GM18498 (cell line): Measurements from ENCODE around the gene TBRG4.
"Not testable (repeated sequence)": the region's sequence is repeated elsewhere in the genome, so short reads cannot be mapped to it uniquely, and the experiment has no call there.

ENCODE experiments used
- ATAC-seq: cut with Tn5 transposase; IDR thresholded peaks from one replicate; pipeline ENCODE4 v1.9.1; 2021; ENCODE audit warnings: mild to moderate bottlenecking, moderate library complexity; ENCODE audit not compliant: unreplicated experiment

The TBRG4 gene

DNA sequence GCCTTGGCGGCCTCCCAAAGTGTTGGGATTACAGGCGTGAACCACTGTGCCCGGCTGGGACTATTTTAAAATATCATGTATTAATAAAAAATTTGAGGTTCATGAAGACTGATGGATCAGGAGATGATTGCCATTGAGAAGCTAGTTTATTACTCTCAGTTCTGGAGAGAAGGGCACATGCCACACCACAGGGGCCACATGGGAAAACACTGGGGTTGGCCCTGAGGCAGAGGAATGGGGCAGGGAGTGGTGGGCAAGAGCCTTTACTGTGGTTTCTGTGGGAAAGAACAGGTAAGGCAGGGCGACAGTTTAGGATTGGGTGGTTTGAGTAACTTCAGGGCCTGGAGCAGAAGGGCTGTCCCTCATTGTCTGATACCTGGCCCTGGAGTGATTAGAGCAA is 6.8 kb upstream of the TBRG4 start:
- ATAC-seq: no peak

DNA sequence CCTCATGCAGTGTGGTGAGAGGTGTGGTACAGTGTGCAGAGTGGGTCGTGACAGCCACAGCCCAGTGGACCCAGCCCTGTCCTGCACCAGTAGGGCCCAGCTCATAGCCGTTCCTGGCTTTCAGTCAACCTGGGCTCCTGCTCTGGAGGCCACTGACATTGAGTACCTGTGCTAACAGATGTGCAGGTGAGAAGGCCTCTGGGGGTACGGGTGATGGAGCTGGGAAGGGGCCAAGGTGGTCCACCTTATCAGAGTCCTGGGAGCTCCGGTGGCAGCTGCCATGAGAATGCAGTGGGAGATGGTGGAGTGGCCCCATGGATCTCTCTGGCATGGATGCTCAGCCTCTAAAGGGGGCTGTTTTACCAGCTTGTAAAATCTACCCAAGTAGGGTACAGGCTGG is 6.1 kb upstream of the TBRG4 start:
- no peak for ATAC-seq

DNA sequence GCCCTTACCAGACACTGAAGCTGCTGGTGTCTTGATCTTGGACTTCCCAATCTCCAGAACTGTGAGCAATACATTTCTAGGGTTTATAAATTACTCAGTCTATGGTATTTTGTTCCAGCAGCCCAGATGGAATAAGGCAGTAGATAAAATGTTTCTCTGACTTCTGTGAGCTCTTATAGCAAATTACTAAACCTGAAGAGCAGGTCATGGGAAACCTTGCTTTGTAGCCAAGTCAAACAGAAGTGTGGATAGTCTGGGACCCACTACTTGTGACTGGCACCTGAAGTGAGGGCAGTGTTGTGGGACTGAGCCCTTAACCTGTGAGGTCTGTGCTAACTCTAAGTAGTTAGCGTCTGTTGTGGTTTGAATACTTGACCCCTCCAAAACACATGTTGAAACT is 4.6 kb upstream of the TBRG4 start:
- ATAC-seq: no peak

DNA sequence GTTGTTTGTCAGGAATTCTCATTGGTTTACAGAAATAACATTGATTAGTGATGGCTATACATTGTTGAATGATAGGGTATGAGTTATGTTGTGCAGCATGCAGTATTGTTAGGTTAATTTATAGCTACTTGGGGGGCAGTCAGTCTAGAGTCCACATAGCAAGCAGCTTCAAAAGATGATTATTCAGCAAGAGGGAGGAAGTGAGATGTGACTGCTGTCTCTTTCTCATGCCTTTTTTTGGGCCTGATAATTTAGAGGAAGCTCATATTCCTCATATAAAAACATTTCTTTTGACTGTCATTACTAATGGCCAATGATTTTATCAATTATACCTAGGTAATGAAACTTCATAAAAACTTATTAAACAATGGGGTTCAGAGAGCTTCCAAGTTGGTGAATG is 3.4 kb upstream of the TBRG4 start:
- no peak for ATAC-seq

DNA sequence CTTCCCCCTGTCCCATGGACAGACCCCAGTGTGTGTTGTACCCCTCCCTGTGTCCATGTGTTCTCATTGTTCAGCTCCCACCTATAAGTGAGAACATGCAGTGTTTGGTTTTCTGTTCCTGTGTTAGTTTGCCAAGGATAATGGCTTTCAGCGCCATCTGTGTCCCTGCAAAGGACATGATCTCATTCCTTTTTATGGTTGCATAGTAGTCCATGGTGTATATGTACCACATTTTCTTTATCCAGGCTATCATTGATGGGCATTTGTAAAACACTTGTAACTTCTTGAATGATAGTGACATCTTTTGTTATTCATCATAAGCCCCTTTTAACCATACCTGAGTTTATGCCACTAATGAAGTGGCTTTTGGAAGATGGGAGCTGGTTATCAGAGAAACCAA is 2.8 kb upstream of the TBRG4 start:
- ATAC-seq: not testable (repeated sequence)

DNA sequence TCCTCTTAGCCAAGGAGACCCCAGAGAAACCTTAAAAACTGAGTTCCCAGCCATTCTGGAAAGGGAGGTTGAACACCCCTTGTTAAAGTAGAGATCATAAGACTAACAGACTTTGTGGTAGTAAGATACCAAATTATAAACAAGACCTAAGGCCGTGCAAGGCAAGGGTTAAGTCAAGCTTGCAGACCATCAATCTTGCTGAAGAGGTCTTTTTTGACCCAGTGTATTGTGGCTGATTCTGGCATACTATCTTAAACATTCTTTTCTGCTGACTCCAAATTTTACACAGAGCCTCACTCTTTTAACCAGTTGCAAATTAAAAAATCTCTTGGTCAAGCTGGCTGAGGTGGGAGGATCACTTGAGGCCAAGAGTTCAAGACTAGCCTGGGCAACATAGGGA is 1.2 kb upstream of the TBRG4 start:
- no peak for ATAC-seq

DNA sequence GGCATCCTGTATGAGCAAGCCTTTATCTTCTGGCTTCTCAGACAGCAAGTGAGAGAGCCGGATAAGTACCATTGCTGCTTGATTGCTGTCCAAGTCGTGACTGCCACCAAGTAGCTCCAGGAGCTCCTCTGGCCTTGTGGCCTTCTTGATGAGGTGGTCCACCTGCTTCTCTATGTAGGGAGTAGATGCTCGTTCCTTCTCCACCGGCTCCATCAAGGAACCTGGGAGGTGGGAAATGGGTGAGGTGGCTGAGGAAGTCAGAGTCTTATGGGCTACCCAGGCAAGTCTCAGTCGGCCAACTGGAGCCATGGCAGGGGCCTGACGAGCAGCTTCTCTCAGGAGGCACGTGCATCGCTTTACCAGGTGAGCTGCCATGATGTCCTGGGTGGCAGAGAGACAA is 2.6 kb downstream of the TBRG4 start:
- no peak for ATAC-seq

DNA sequence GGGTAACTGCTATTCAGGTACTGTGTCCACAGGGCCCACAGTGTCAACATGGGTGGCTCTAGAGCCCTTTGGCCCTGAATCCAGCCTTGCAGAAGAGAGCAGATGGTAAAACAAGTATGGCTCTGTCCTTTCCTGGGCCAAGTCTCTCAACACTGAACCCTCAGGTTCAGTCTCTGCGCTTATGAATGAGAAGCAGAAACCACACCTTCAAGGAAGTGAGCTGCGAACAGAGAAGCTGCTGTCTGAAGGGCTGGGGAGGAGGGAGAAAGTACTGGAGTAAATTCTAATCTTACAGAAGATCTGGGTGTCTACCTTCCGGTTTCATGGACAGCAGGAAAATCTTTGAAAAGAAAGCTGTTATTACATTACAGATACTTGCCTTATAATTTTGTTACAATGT is 4.1 kb downstream of the TBRG4 start:
- ATAC-seq: no peak

DNA sequence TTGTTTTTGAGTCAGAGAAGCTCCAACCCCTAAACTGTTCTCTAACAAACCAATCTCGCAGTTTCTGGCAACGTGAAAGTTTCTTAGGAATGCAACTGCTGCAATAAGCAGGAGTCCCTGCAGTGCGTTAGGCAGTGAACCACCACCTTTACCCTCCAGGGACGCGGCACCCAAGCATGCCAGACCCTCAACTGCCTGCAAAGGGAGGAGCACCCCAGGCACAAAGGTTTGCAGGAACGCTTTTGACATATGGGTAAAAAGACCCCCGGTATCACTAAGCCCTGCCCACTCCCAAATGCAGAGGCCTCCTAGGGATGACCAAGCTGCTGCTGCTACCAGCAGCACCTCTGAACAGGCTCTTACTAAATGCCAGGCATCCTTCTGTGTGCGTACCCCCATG is 4.7 kb downstream of the TBRG4 start:
- no peak for ATAC-seq

DNA sequence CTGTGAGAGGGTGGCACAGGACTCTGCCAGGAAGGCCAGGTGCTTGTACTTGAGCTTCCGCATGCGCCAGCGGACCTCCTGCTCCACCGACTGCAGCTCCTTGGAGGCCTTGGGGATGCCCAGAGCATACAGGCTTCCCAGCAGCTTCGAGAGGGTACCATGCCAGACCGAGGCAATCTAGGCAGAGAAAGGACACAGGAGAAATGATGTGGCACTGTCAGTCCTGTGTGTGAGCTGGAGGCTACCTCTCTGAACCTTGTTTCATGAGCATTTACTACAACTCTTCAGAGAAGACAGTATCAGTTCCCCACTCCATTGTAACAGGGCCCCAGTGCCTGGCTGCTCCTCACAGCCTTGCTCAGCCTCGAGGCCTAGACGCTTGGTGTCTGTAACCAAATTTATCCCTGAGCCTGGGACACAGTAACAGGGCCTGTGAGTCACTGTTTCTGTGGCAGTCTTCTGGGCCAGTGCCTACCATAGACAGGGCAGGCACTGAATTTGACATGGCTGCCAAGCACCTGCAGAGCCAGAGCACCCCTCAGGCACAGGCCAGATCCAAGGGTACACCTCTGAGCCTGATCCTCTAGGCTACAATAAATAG is 5.8 kb downstream of the TBRG4 start:
- ATAC-seq: no peak

DNA sequence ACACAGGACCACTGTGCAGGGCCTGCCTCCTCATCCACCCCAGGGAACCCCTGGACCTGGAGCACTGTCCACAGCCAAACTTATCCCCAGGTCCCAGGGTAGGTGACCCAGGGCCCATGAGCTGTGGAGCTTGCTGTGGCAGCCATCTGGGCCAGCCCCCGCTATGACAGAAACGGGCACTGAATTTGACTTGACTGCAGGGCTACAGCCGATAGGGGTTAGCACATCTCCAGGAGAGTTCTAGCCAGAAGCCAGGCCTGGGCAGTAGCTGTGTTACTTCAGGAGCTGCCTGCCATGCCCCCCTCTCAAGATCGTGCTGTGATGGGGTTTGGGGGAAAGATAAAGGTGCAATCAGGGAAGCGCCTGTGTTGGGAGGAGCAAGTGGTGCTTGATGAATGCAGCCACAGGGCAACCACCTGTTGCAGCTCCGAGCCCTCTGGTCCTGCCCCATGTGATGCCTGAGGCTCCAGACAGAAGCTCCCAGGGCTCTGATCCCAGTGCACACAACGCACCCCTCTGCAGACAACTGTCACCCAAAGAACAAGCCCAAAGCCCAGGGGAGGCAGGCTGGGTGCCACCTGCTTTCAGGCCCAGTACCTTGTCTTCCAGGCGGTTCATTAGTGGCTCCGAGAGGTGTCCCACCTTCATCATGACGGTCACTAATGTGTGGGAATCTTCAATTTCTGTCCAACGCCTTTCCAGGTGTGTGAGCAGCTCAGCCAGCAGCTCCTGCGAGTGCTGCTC is 6.5 kb downstream of the TBRG4 start:
- no peak for ATAC-seq

DNA sequence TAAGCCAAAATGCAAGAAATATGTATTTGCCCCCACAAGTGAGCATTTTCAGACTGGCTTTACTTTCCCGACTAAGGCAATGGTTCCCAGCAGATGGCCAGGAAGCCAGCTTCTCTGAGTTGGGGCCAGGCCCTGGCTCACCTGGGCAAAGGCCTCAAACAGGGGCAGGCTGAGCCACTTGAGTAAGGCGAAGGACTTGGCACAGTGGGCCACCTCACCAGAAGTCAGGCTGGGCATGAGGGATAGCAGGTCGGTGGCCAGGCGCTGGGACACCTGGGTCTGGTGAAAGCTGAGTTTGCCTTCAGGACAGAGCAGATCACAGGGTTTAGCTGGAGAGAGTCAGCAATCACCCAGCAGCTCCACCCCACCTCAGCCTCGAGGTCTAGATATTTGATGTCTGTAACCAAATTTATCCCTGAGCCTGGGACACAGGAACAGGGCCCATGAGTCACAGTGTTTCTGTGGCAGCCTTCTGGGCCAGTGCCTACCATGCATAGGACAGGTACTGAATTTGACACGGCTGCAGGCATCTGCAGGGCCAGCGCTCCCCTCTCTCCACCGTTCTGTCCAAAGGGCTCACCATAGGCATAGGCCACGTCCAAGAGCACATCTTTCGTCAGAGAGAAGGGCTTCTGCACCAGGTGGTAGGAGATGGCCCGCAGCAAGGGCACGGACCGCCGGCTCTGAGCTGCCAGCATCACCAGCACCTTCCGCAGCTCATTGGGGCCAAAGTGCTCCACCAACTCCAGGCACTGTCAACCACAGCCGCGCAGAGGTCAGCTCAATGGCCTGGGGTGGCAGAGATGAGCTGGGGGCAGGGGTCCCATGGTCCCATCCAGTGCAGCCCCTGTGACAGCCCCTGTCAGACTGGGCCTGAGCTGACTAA is 7.3 kb downstream of the TBRG4 start:
- no peak for ATAC-seq

DNA sequence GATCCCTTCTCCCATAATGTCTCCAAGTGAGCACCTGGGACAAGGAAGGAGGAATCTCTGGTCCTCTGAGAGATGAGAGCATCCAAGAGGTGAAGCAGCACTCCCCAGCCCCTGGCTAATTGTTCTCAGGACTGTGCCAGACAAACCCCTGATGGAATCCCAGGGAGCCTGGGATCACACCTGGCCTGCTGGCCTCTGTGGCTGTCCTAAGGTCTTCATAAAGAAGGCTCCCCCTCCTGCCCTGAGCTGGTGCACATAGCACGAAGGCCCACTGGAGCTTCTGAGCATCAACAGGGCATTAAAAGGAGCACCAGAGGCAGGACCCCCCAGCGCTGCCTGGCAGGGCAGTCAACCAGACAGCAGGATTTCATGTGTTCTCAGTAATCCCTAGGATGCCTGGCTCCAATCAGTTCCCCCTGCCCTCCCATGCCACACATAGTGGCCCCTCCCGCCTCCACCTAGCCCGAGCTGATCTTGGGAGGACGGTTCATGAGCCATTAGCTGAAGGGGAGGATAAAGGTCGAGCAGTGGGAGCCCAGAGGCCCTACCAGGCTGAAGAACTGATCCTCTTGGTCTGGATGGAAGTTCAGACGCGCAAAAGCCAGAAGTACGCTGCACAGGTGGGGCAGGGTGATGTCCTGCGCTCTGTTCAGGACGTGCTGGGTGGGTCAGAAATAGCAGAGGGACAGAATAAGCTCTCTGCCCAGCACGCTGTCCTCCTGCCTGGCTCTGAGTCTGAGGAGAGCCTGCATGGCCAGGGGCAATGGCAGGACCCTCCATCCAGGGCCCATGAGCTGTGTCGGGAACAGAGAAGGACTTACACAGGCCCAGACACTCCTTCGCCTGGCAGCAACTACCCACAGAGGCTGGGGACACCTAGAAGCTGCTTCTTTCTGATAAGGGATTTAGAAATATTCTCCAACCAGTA is 8.4 kb downstream of the TBRG4 start:
- ATAC-seq: no peak

DNA sequence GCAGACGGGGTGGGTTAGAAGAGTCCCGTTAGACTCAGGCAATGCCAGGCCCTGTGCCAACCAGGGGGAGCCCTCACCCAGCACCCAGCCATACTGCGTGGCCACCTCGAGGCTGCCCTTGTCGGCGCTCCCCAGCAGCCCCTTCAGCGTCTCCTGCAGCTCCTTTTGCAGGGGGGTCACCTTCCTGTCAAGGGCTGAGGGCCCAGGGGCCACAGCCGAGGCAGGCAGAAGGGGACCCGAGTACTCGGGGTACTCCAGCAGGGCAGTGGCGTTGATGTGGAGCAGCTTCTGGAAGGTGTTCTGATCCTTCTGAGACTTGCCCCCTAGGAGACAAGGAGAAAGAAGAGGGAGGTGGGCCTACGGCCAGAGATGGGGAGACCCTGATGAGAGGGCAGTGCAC is 9.7 kb downstream of the TBRG4 start:
- no peak for ATAC-seq

DNA sequence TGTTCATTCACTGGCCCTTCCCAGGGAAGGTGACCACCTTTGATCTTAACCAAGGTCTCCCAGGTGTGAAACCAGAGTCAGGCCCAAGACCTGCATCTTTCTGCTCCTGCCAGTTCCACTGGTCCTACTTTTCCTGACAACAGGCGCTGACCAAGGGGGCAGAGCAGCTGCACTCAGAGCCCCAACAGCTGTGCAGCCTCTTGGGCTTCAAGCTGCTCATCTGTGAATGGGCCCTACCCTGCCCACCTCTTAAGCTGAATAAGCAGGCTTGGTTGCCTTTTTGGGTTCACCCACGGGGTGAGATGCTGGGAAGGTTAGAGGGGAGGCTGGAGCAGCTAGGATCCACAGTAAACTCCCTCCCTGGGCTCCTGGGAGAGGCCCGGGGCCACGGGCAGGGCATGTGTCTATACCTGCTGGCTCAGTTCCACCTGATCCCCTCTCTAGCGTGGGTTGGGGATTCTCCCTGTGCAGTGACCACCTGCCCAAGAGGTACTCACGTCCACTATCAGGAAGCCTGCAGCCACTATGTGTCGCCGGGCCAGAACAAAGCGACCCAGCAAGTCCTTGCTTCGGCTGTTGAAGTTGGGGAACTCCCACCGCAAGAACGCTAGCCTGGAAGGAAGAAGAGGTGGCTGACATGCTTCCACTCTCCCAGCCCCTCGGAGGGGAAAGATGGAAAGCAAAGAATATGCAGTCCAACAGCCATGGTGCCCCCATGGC is 10.6 kb downstream of the TBRG4 start:
- no peak for ATAC-seq

DNA sequence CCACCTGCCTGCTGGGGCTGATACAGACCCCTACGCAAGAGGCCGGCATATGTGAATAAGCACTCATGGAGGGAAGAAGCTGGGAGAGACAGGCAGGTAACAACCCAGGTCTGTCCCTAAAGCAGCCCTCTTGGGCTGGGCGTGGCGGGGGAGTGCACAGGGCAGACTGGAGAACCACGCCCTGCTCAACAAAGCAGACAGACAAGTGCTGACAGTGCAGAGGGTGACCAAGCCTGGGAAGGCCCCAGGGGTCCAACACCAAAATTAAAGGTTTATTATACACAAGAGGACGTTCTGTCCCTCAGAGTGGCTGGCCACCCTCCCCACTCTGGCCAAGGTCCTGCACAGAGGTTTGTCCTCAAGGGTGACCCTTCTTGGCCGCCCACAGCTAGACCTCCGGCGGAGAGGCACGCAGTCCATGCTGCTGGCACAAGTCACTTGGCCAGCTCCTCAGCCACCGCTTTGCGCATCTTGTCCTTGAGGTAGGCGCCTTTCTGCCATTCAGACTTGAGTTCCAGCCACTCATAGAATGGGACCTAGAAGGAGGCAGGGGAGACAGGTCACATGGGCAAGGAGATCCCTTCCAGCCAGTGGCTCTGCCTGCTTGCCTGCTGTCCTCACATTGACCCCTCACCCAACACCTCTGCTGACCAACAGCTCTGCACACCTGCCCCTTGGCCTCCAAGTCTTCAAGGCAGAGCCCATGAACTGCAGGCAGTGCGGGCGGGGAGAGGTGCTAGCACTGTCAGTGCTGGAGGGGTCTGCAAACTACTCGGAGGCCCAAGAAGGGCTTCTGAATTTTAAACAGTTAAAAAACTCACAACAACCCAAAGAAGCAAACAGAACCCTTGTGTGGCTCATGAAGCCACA is 11.4 kb downstream of the TBRG4 start:
- no peak for ATAC-seq

DNA sequence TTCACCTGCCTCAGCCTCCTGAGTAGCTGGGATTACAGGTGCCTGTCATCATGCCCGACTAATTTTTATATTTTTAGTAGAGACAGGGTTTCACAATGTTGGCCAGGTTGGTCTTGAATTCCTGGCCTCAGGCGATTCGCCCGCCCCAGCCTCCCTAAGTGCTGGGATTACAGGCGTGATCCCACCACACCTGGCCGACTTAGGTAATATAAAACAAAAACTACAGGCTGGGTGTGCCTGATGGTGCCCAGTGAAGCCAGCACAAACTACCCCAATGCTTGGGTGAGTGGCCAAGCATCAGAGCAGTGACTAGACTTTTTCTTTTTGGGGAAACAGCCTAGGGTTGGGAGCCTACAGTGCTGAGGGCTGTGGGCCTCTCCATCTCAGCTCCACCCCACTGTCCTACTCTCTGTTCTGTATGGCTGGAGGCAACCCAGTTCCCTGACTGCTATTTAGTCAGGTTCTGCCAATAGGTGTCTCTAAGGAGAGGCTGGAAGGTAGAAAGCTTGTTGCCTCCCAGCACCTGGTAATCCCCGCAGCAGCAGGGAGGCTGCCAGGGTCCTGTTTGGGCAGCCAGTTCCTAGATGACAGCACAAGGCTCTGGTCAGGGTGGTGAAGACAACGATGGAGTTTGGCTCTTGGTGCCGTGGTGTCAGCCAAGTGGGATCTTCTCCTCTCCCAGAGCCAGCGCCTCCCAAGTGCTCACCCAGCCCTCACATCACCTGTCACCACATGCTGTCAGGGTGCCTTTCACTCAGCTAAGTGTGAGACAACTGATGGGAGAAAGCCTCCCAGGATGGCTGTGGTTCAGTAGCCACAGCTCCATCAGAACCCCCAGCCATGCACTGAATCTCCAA is 12.3 kb downstream of the TBRG4 start:
- ATAC-seq: no peak

DNA sequence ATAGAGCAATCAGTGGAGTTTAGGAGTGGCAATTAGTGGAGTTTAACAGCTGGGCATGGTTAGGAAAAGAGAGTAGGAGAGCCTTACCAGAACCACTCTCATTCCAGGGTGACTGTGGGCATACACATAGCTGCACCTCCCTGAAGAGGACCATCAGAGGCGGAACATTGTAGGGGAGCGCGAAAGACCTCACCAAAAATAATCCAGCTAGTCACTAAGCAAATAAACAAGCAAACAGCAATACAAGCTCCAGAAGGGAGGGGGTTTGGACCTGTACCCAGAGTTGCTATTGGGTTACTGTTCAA is 18.6 kb downstream of the TBRG4 start:
- no peak for ATAC-seq
